H1 (cell line): ENCODE data around the gene GALNT17.

Source experiments
- CHD1 ChIP-seq: IDR thresholded peaks from 2 replicates; pipeline ENCODE4 v1.6.1; 2012; ENCODE audit warnings: low read depth, low read length, improper control_type of control experiment
- CTCF ChIP-seq, 3 experiments: IDR thresholded peaks; 1 replicate in 2 of 3; 2 replicates in 1 of 3; pipeline versions ENCODE4 v1.5.1 to v1.6.1; 2011; ENCODE audit warnings: low read length in 3 of 3, mild to moderate bottlenecking in 3 of 3, inconsistent platforms in 2 of 3, low read depth in 1 of 3, moderate library complexity in 1 of 3; ENCODE audit not compliant: insufficient read depth in 1 of 3; ENCODE audit errors: control extremely low read depth in 1 of 3
- EZH2 ChIP-seq: fragments of 200-600 bp; sonication (generic); IDR thresholded peaks from 2 replicates; pipeline ENCODE4 v1.7.1; 2012; ENCODE audit warnings: low read depth, mild to moderate bottlenecking, moderate library complexity, low read length, inconsistent platforms; ENCODE audit not compliant: severe bottlenecking
- POLR2A ChIP-seq, 2 experiments: IDR thresholded peaks; 1 replicate in 1 of 2; 2 replicates in 1 of 2; pipeline ENCODE4 v1.6.1; 2011; ENCODE audit warnings: low read depth in 2 of 2, low read length in 2 of 2, mild to moderate bottlenecking in 2 of 2; ENCODE audit errors: control extremely low read depth in 1 of 2
- RAD21 ChIP-seq, 2 experiments: IDR thresholded peaks in 1 of 2; conservative IDR thresholded peaks in 1 of 2; 2 replicates each; pipeline ENCODE4 v1.6.1; 2011; ENCODE audit warnings: low read depth in 2 of 2, low read length in 2 of 2, improper control_type of control experiment in 1 of 2, inconsistent platforms in 1 of 2, mild to moderate bottlenecking in 1 of 2, moderate library complexity in 1 of 2
- TF ChIP-seq, protein P1 (sequence below): IDR thresholded peaks from 2 replicates; pipeline ENCODE4 v1.6.1; 2011; ENCODE audit warnings: low read depth, mild to moderate bottlenecking, low read length; ENCODE audit not compliant: insufficient read depth

GRCh38 chr7:71548746-71549145 is 416.8 kb downstream of the GALNT17 start:
- TF ChIP-seq CTCF (IDR thresholded peaks at IDR 0.05; ENCODE audit: control extremely low read depth in 1 of 3, insufficient read depth in 1 of 3, low read depth in 1 of 3, low read length in 3 of 3) (no peak), POLR2A (IDR thresholded peaks at IDR 0.05; ENCODE audit: control extremely low read depth in 1 of 2, low read depth in 2 of 2, low read length in 2 of 2) (no peak), EZH2 (no peak), RAD21 (IDR thresholded peaks at IDR 0.05 in 1 of 2, conservative IDR thresholded peaks at IDR 0.05 in 1 of 2; ENCODE audit: low read depth in 2 of 2, low read length in 2 of 2) (no peak), CHD1 (no peak)
- TF ChIP-seq, protein P1, sequence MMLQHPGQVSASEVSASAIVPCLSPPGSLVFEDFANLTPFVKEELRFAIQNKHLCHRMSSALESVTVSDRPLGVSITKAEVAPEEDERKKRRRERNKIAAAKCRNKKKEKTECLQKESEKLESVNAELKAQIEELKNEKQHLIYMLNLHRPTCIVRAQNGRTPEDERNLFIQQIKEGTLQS = no peak
